Neutrophil (primary cell): ENCODE data around the gene CEP97.
A peak's percentile ranks its signal among the peaks of the same experiment; 100 is the strongest.
"Not testable (repeated sequence)": the region's sequence is repeated elsewhere in the genome, so short reads cannot be mapped to it uniquely, and the experiment has no call there.

ENCODE experiments used
- H3K27ac ChIP-seq: fragments of 200-600 bp; sonication (generic); 2 replicates; pipeline ENCODE4 v1.5.1; 2016; ENCODE audit warnings: mild to moderate bottlenecking, moderate library complexity
- H3K27me3 ChIP-seq: fragments of 200-600 bp; sonication (generic); 2 replicates; pipeline ENCODE4 v1.6.0; 2016; ENCODE audit warnings: mild to moderate bottlenecking
- H3K36me3 ChIP-seq: fragments of 200-600 bp; sonication (generic); 2 replicates; pipeline ENCODE4 v1.5.1; 2017
- H3K4me1 ChIP-seq, 2 experiments: fragments of 200-600 bp in 1 of 2; sonication (generic) in 1 of 2; 1 replicate in 1 of 2; 2 replicates in 1 of 2; pipeline versions ENCODE4 v1.5.1 to v1.6.1; 2013 to 2016; ENCODE audit warnings: low read depth in 1 of 2, low read length in 1 of 2, mild to moderate bottlenecking in 1 of 2, moderate library complexity in 1 of 2; ENCODE audit not compliant: control insufficient read depth in 1 of 2, insufficient read depth in 1 of 2
- H3K4me3 ChIP-seq, 2 experiments: fragments of 200-600 bp in 1 of 2; sonication (generic) in 1 of 2; 1 replicate in 1 of 2; 2 replicates in 1 of 2; pipeline ENCODE4 v1.5.1; 2013 to 2016; ENCODE audit warnings: low read depth in 1 of 2, low read length in 1 of 2, mild to moderate bottlenecking in 1 of 2, moderate library complexity in 1 of 2
- H3K9me3 ChIP-seq: fragments of 200-600 bp; sonication (generic); 2 replicates; pipeline ENCODE4 v1.5.1; 2016
- TF ChIP-seq, protein P1 (sequence below): fragments of 200-600 bp; sonication (generic); IDR thresholded peaks from 2 replicates; pipeline ENCODE4 v1.5.1; 2016; ENCODE audit warnings: antibody characterized with exemption

The CEP97 gene

DNA sequence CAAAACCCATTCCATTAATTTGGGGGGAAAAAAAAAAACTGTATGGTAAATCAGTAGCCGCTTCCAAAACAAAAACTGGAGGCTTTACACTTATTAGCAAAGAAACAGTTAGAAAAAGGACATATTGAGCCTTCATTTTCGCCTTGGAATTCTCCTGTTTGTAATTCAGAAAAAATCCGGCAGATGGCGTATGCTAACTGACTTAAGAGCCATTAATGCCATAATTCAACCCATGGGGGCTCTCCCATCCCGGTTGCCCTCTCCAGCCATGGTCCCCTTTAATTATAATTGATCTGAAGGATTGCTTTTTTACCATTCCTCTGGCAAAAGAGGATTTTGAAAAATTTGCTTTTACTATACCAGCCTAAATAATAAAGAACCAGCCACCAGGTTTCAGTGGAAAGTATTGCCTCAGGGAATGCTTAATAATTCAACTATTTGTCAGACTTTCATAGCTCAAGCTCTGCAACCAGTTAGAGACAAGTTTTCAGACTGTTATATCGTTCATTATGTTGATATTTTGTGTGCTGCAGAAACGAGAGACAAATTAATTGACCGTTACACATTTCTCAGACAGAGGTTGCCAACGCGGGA lies 28.5 kb upstream of the CEP97 start:
- Histone ChIP-seq H3K4me1 (peaks cover 0 to 2% of the 10 kb centered on the region in 2 experiments), H3K27ac (no peak overlapping the region), H3K27me3 (no peaks in the 10 kb centered on the region), H3K36me3 (no peaks in the 10 kb centered on the region), H3K4me3 (no peak overlapping the region), H3K9me3 (no peaks in the 10 kb centered on the region)
- TF ChIP-seq, protein P1, sequence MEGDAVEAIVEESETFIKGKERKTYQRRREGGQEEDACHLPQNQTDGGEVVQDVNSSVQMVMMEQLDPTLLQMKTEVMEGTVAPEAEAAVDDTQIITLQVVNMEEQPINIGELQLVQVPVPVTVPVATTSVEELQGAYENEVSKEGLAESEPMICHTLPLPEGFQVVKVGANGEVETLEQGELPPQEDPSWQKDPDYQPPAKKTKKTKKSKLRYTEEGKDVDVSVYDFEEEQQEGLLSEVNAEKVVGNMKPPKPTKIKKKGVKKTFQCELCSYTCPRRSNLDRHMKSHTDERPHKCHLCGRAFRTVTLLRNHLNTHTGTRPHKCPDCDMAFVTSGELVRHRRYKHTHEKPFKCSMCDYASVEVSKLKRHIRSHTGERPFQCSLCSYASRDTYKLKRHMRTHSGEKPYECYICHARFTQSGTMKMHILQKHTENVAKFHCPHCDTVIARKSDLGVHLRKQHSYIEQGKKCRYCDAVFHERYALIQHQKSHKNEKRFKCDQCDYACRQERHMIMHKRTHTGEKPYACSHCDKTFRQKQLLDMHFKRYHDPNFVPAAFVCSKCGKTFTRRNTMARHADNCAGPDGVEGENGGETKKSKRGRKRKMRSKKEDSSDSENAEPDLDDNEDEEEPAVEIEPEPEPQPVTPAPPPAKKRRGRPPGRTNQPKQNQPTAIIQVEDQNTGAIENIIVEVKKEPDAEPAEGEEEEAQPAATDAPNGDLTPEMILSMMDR, result peak; percentile 80

DNA sequence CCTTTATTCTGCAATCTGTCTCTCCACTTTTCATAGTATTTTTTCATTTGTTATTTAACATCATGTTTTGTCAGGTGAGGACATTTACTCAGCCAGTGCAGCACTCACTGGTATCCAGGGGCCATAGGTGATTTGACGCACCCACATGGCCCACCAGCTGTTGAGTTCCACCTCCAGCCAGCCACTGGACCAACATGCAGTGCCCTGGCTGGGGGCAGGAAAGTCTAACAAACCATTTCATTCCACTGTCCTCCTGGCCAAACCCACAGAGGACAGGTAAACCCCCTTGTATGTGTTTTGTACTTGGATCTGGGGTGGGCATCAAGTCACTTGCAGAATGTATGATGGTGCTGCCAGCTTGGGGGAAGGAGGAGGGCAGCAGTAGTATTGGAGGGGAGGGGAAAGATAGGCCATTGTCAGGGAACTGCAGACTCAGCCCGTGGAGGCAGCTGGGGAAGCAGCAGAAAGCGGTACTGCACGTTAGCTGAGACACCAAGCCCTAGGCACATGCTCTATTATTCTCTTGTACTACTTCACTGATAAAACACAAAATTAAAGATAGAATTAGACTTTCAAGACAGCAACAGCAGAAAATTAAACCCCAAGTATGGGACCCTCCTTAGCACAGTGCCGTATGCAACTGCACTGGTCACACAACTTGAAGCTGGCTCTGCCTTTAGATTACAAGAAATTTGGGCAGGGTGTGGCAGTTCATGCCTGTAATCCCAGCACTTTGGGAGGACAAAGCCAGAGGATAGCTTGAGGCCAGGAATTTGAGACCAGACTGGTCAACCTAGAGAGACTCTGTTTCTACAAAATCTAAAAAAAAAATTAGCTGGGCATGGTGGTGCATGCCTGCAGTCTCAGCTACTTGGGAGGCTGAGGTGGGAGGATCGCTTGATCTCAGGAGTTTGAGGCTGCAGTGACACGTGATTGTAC lies 22.4 kb upstream of the CEP97 start:
- TF ChIP-seq, protein P1, result no peak
- Histone ChIP-seq H3K4me3 (no peak overlapping the region), H3K4me1 (no peaks in the 10 kb centered on the region), H3K9me3 (no peaks in the 10 kb centered on the region), H3K27ac (no peak overlapping the region), H3K27me3 (no peaks in the 10 kb centered on the region), H3K36me3 (no peaks in the 10 kb centered on the region)

GRCh38 chr3:101702726-101703125 lies 21.7 kb upstream of the CEP97 start:
- H3K9me3 ChIP-seq, result no peaks in the 10 kb centered on the region
- TF ChIP-seq, protein P1, result no peak
- H3K4me3 ChIP-seq, result no peak overlapping the region
- no peaks in the 10 kb centered on the region for H3K36me3 ChIP-seq
- no peaks in the 10 kb centered on the region for H3K27me3 ChIP-seq
- H3K27ac ChIP-seq, result no peak overlapping the region
- no peaks in the 10 kb centered on the region for H3K4me1 ChIP-seq

DNA sequence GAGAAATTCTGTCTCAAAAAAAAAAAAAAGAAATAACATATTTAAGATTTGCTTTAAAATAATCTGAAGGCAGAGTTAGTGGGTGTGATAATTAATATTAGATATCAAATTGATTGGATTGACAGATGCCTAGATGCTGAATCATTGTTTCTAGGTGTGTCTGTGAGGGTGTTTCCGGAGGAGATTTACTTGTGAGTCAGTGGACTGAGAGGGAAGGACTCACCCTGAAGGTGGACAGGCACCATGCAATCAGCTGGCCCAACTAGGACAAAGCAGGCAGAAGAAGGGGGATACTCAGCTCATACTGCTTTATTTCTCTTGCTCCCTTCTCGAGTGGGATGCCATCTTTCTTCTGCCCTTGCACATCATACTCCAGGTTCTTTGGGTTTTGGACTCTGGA lies 21.2 kb upstream of the CEP97 start:
- no peak overlapping the region for H3K27ac ChIP-seq
- no peaks in the 10 kb centered on the region for H3K36me3 ChIP-seq
- no peak overlapping the region for H3K4me3 ChIP-seq
- TF ChIP-seq, protein P1, result no peak
- H3K4me1 ChIP-seq, result no peaks in the 10 kb centered on the region
- no peaks in the 10 kb centered on the region for H3K9me3 ChIP-seq
- no peaks in the 10 kb centered on the region for H3K27me3 ChIP-seq

GRCh38 chr3:101704639-101705038 lies 19.8 kb upstream of the CEP97 start:
- not testable (repeated sequence) for H3K9me3 ChIP-seq, H3K27ac ChIP-seq, H3K4me1 ChIP-seq, H3K27me3 ChIP-seq, H3K4me3 ChIP-seq, H3K36me3 ChIP-seq

DNA sequence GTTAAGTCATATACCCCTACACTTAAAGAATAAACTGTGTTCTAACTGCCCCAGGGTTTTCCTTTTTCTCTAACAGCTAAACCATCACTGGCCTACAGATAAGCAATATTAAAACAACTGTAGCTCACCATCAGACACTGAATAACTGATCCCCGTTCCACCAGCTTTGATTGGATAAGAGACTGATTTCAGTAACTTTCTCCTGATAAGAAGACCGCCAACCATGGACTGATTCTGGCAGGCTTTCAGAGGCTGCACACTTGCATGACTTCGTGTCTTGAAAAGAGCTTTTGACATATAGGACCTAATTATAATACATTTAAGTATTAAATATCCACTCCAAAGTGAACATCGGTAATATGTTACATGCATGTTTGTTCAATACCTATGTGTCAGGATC lies 15.3 kb upstream of the CEP97 start:
- Histone ChIP-seq H3K36me3 (no peaks in the 10 kb centered on the region), H3K4me1 (no peaks in the 10 kb centered on the region), H3K9me3 (no peaks in the 10 kb centered on the region), H3K27me3 (no peaks in the 10 kb centered on the region), H3K4me3 (no peak overlapping the region), H3K27ac (no peak overlapping the region)
- TF ChIP-seq, protein P1, result no peak
